Ramos (cell line): Measurements from ENCODE around the gene NR2C1.
"Not testable (repeated sequence)": the region's sequence is repeated elsewhere in the genome, so short reads cannot be mapped to it uniquely, and the experiment has no call there.

Experiments used
- in situ Hi-C: fragments of 300-500 bp; cut with MboI; formaldehyde crosslinking; loops from one replicate; pipeline ENCODE4 v1.14.3; 2022; ENCODE audit warnings: low sequenced_read_pairs; ENCODE audit not compliant: unreplicated experiment

Gene NR2C1

GRCh38 chr12:95072900-95073697 is at the start of gene NR2C1:
Gene NR2C1 (minus strand): TSS chr12:95073618. CDS start chr12:95067384, 6,234 bp downstream.
- in situ Hi-C loops = no loop called here

DNA sequence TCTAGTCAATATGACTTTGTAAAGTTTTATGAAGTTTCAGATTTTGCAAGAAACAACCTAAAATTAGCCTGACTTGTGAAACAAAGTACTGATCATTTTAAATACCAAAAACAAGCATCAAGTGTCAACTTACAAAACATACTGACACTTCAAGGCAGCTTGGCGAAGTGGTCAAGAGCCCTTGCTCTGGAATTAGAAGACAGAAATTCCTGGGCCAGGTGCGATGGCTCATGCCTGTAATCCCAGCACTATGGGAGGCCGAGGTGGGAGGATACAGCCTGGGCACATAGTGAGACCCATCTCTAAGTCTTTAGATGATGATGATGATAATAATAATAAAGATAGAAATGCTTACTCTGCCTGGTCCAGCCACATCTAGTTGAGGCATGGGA is 45.4 kb upstream of the NR2C1 start:
- in situ Hi-C loops = loop anchor here (10.0 kb wide), 1 partner anchor 216 kb away; no protein-coding TSS in a partner anchor

- in situ Hi-C loops = loop anchor here (10.0 kb wide), 1 partner anchor 217 kb away; no protein-coding TSS in a partner anchor
Observed at GRCh38 chr12:95118138-95118787, 44.8 kb upstream of the NR2C1 start.

DNA sequence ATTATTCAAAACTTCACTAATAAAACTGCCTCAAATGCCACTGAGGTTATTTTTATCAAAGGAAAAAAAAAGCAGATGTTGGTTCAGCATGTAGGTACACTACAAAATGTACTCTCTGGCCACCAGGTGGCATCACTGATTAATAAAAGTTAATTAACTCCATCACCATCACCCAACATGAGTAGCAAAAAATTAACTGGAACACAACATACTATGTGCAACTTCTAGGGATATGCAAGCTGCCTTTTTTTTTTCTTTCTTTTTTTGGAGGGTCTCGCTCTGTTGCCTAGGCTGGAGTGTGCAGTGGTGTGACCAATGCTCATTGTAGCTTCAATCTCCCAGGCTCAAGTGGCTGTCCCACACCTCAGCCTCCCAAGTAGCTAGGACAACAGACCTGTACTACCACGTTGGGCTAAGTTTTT is 43.8 kb upstream of the NR2C1 start:
- in situ Hi-C loops = loop anchor here (10.0 kb wide), 1 partner anchor 218 kb away; no protein-coding TSS in a partner anchor

GRCh38 chr12:95116773-95117172 is 43.4 kb upstream of the NR2C1 start:
- in situ Hi-C loops = loop anchor here (10.0 kb wide), 1 partner anchor 218 kb away; no protein-coding TSS in a partner anchor

DNA sequence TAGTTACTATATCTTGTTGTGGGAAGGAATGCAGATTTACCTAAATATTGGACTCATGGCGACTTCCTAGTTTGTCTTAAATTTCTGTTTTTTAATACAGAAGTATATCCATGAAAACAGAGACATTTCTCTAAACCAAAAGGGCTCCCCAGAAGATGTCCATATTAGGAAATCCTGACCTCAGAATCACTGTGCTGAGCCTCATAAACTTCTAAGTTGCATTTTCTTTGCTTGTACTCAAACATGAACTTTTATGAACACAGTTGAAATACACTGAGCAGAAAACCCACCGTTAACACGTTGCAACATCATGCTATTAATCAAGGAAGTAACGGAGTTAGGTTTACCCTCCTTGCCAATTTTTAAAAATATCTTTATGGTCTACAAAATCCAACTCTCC is 42.9 kb upstream of the NR2C1 start:
- in situ Hi-C loops = loop anchor here (10.0 kb wide), 1 partner anchor 218 kb away; no protein-coding TSS in a partner anchor

GRCh38 chr12:95115641-95116040 is 42.2 kb upstream of the NR2C1 start:
- in situ Hi-C loops = loop anchor here (10.0 kb wide), 1 partner anchor 219 kb away; no protein-coding TSS in a partner anchor

- in situ Hi-C loops = loop anchor here (5.0 to 10.0 kb wide), 2 partner anchors 220 to 422 kb away; no protein-coding TSS in a partner anchor
Observed at GRCh38 chr12:95114766-95115405, 41.5 kb upstream of the NR2C1 start.

GRCh38 chr12:95107362-95107761 is 33.9 kb upstream of the NR2C1 start:
- in situ Hi-C loops = no loop called here

DNA sequence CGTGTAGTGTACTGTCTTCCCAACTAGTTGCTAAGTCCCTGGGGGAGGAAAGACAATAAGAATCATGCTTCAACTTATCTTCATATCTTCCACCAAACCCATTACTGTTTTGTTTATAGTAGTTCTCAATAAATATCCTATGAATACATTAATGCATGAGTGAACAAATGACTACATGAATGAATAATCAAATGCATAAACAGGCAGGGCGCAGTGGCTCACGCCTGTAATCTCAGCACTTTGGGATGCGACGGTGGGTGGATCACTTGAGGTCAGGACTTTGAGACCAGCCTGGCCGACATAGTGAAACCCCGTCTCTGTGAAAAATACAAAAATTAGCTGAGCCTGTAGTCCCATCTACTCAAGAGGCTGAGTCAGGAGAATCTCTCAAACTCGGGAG is 32.1 kb upstream of the NR2C1 start:
- in situ Hi-C loops = no loop called here

GRCh38 chr12:95104919-95105452 is 31.6 kb upstream of the NR2C1 start:
- in situ Hi-C loops = no loop called here

DNA sequence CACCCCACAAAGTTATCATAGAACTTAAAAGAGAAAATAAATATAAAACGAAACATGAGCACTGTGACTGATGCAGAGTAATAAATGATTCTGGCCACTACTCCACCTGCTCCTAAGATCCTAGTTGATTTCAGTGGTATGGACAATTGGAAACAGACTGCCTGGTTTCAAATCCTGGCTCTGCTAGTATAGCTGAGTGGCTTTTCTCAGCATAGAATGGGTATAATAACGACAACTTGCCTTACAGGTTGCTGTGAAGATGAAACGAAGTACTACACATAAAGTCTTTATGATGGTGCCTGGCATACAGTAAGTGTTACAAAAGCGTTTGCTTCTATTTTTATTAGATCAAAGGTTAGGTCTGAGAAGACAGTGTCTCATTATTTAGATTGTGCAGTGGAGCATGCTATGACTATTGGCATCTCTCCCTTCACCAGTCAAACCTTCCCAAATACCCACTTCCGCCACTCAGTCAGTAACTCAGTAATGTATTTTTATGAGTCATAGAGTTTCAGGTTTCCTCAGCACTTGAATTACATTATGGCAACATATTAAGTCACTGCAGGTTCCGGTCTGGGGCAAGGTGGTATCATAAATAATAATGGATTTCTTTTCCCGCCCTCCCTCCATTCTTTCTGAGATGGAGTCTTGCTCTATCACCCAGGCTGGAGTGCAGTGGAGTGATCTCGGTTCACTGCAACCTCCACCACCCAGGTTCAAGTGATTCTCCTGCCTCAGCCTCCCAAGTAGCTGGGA is 29.7 kb upstream of the NR2C1 start:
- in situ Hi-C loops = no loop called here

DNA sequence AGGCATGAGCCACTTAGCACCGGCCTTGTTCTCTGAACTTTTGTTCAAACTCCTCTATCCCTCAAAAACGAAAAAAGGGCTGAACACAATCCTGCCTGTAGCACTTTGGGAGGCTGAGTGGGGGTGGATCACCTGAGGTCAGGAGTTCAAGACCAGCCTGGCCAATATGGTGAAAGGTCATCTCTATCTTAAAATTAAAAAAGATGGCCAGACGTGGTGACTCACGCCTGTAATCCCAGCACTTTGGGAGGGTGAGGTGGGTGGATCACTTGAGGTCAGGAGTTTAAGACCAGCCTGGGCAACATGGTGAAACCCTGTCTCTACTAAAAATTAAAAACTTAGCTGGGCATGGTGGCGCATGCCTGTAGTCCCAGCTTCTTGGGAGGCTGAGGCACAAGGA is 28.5 kb upstream of the NR2C1 start:
- in situ Hi-C loops = not testable (repeated sequence)

DNA sequence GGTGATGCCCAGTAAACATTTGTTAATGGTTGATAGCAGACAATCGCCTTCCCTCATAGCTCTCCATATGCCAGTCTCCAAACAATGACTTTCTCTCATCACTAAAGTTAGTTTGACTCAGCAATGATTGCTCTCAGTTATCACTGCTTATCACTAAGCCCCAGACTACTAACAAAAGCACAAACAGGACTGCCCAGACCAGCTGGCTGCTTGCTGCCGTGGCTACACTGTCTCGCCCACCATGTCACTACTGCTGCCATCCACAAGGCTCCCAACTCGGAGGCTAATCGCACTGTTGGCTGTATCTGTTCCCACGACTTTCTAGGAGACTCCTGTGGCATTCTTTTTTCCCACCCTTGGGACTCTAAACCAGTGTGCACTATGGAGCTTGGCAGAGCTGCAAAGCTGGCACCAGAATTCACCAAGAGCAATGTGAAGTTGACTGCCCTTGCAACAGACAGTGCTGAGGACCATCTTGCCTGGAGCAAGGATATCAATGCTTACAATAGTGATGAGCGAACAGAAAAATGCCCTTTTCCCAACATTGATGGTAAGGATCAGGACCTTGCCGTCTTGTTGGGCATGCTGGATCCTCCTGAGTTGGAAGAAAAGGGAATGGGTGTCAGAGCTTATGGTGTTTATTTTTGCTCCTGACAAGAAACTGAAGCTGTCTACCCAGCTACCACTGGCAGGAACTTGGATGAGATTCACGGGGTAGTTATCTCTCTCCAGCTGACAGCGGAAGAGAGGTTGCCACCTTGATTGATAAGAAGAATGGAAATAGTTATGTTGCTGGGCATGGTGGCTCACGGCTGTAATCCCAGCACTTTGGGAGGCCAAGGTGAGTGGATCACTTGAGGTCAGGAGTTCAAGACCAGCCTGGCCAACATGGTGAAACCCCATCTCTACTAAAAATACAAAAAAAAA is 27.1 kb upstream of the NR2C1 start:
- in situ Hi-C loops = no loop called here

GRCh38 chr12:95099270-95099790 is 25.9 kb upstream of the NR2C1 start:
- in situ Hi-C loops = no loop called here

DNA sequence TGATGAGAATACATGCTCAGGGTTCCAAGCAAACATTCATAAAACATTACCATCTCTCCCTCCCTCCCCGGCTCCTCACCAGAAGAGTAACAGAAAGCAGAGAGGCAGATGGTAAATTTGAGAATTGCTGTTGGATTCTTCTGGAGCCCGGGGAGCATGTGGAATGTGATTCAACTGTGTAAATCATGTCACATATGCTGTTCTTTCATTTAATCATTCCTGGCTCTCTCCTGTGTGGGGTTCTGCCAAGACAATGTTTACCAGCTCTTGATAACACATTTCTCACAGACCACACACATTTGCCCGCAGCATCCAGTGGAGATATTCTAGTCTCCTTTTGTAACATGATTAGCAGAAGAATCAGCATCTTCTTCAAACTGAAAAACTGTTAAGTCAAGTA is 23.4 kb upstream of the NR2C1 start:
- in situ Hi-C loops = no loop called here

GRCh38 chr12:95096378-95096777 is 23.0 kb upstream of the NR2C1 start:
- in situ Hi-C loops = no loop called here

GRCh38 chr12:95095866-95096265 is 22.4 kb upstream of the NR2C1 start:
- in situ Hi-C loops = not testable (repeated sequence)
